Measurements from ENCODE around the gene HACD1.

GRCh38 chr10:17564911-17565310 lies 52.3 kb downstream of the HACD1 start:
- TF ChIP-seq CTCF (IDR thresholded peaks at IDR 0.05; ENCODE audit: insufficient read depth, low read length, poor library complexity, severe bottlenecking) (no peak), EZH2phosphoT487 (conservative IDR thresholded peaks at IDR 0.05; ENCODE audit: low read length) (no peak)

Measured in SU-DHL-6 (cell line).